ENCODE data around the gene KCNQ1.

The KCNQ1 gene

GRCh38 chr11:2480874-2481220 is 36.0 kb downstream of the KCNQ1 start:
- H3K4me1 ChIP-seq (ENCODE audit: control insufficient read depth, insufficient read depth, low read depth, low read length): no peaks in the 10 kb centered on the region
- H3K14ac ChIP-seq (ENCODE audit: low read length in 2 of 2): no peak overlapping the region
- 47% methylated on average over 2 of the region's 7 CpGs for WGBS

GRCh38 chr11:2481253-2481652 is 36.4 kb downstream of the KCNQ1 start:
- no peak overlapping the region for H3K9ac ChIP-seq (ENCODE audit: low read length)
- H3K4me1 ChIP-seq (ENCODE audit: control insufficient read depth, insufficient read depth, low read depth, low read length): no peaks in the 10 kb centered on the region
- no peak overlapping the region for H3K23ac ChIP-seq (ENCODE audit: low read length in 2 of 2)
- no peak overlapping the region for H2BK12ac ChIP-seq (ENCODE audit: low read length in 2 of 2)
- H3K36me3 ChIP-seq (ENCODE audit: control insufficient read depth in 1 of 2, insufficient read depth in 2 of 2, low read depth in 1 of 2, low read length in 2 of 2): no peaks in the 10 kb centered on the region
- H3K27ac ChIP-seq (ENCODE audit: low read length, poor library complexity, severe bottlenecking): no peak overlapping the region
- no peak overlapping the region for H2BK5ac ChIP-seq (ENCODE audit: low read depth, low read length, poor library complexity, severe bottlenecking)
- no peak overlapping the region for H3K14ac ChIP-seq (ENCODE audit: low read length in 2 of 2)
- no peak overlapping the region for H3K4me2 ChIP-seq (ENCODE audit: low read length, poor library complexity, severe bottlenecking)
- H3K27me3 ChIP-seq (ENCODE audit: control insufficient read depth in 1 of 2, insufficient read depth in 1 of 2, low read length in 2 of 2): peaks cover 33 to 43% of the 10 kb centered on the region in 2 experiments
- H3K79me1 ChIP-seq (replicated peaks; ENCODE audit: low read length, poor library complexity, severe bottlenecking): no peaks in the 10 kb centered on the region
- H3K4me3 ChIP-seq (ENCODE audit: insufficient read depth in 1 of 2, low read depth in 1 of 2, low read length in 2 of 2): no peak overlapping the region
- H4K8ac ChIP-seq (ENCODE audit: low read length): peak overlapping the region; percentile 28
- H3K18ac ChIP-seq (ENCODE audit: low read depth in 1 of 2, low read length in 2 of 2): no peak overlapping the region
- DNase-seq: no peak
- no peak overlapping the region for H2BK120ac ChIP-seq (ENCODE audit: low read depth, low read length)
- H2AFZ ChIP-seq (ENCODE audit: low read depth, low read length): no peak overlapping the region
- H4K91ac ChIP-seq (ENCODE audit: low read length): no peak overlapping the region
- no peak overlapping the region for H3K4ac ChIP-seq (ENCODE audit: low read depth in 1 of 2, low read length in 2 of 2)
- WGBS: 80% methylated on average over 11 of the region's 14 CpGs
- peaks cover 16% of the 10 kb centered on the region for H3K9me3 ChIP-seq (ENCODE audit: control insufficient read depth, low read length)
- H2BK15ac ChIP-seq (ENCODE audit: low read depth, poor library complexity, severe bottlenecking): no peak overlapping the region
- no peak overlapping the region for H2AK5ac ChIP-seq (ENCODE audit: low read length, severe bottlenecking)

More at GRCh38 chr11:2480874-2481220, 36.0 kb downstream of the KCNQ1 start:
- Histone ChIP-seq H2BK120ac (ENCODE audit: low read depth, low read length) (no peak overlapping the region), H4K91ac (ENCODE audit: low read length) (no peak overlapping the region), H3K9me3 (ENCODE audit: control insufficient read depth, low read length) (peaks cover 13% of the 10 kb centered on the region), H3K27ac (ENCODE audit: low read length, poor library complexity, severe bottlenecking) (no peak overlapping the region), H2BK12ac (ENCODE audit: low read length in 2 of 2) (no peak overlapping the region), H2BK5ac (ENCODE audit: low read depth, low read length, poor library complexity, severe bottlenecking) (no peak overlapping the region), H3K23ac (ENCODE audit: low read length in 2 of 2) (no peak overlapping the region), H3K4me3 (ENCODE audit: insufficient read depth in 1 of 2, low read depth in 1 of 2, low read length in 2 of 2) (no peak overlapping the region), H3K4me2 (ENCODE audit: low read length, poor library complexity, severe bottlenecking) (no peak overlapping the region), H3K9ac (ENCODE audit: low read length) (no peak overlapping the region), H3K79me1 (replicated peaks; ENCODE audit: low read length, poor library complexity, severe bottlenecking) (no peaks in the 10 kb centered on the region), H2AFZ (ENCODE audit: low read depth, low read length) (no peak overlapping the region), H3K4ac (ENCODE audit: low read depth in 1 of 2, low read length in 2 of 2) (no peak overlapping the region), H4K8ac (ENCODE audit: low read length) (no peak overlapping the region), H2BK15ac (ENCODE audit: low read depth, poor library complexity, severe bottlenecking) (no peak overlapping the region), H3K18ac (ENCODE audit: low read depth in 1 of 2, low read length in 2 of 2) (no peak overlapping the region), H3K36me3 (ENCODE audit: control insufficient read depth in 1 of 2, insufficient read depth in 2 of 2, low read depth in 1 of 2, low read length in 2 of 2) (no peaks in the 10 kb centered on the region), H2AK5ac (ENCODE audit: low read length, severe bottlenecking) (no peak overlapping the region), H3K27me3 (ENCODE audit: control insufficient read depth in 1 of 2, insufficient read depth in 1 of 2, low read length in 2 of 2) (peaks cover 33 to 43% of the 10 kb centered on the region in 2 experiments)
- no peak for DNase-seq

GRCh38 chr11:2482204-2482603 is 37.4 kb downstream of the KCNQ1 start:
- Histone ChIP-seq H3K27ac (ENCODE audit: low read length, poor library complexity, severe bottlenecking) (no peak overlapping the region), H2AFZ (ENCODE audit: low read depth, low read length) (no peak overlapping the region), H3K14ac (ENCODE audit: low read length in 2 of 2) (no peak overlapping the region), H2BK120ac (ENCODE audit: low read depth, low read length) (no peak overlapping the region), H3K4ac (ENCODE audit: low read depth in 1 of 2, low read length in 2 of 2) (no peak overlapping the region), H2AK5ac (ENCODE audit: low read length, severe bottlenecking) (no peak overlapping the region), H2BK5ac (ENCODE audit: low read depth, low read length, poor library complexity, severe bottlenecking) (no peak overlapping the region), H2BK15ac (ENCODE audit: low read depth, poor library complexity, severe bottlenecking) (no peak overlapping the region), H3K9me3 (ENCODE audit: control insufficient read depth, low read length) (peaks cover 24% of the 10 kb centered on the region), H4K91ac (ENCODE audit: low read length) (no peak overlapping the region), H3K36me3 (ENCODE audit: control insufficient read depth in 1 of 2, insufficient read depth in 2 of 2, low read depth in 1 of 2, low read length in 2 of 2) (no peaks in the 10 kb centered on the region), H3K4me2 (ENCODE audit: low read length, poor library complexity, severe bottlenecking) (no peak overlapping the region), H3K4me3 (ENCODE audit: insufficient read depth in 1 of 2, low read depth in 1 of 2, low read length in 2 of 2) (no peak overlapping the region), H4K8ac (ENCODE audit: low read length) (no peak overlapping the region), H3K18ac (ENCODE audit: low read depth in 1 of 2, low read length in 2 of 2) (no peak overlapping the region), H2BK12ac (ENCODE audit: low read length in 2 of 2) (no peak overlapping the region), H3K27me3 (ENCODE audit: control insufficient read depth in 1 of 2, insufficient read depth in 1 of 2, low read length in 2 of 2) (peaks cover 32 to 36% of the 10 kb centered on the region in 2 experiments), H3K4me1 (ENCODE audit: control insufficient read depth, insufficient read depth, low read depth, low read length) (no peaks in the 10 kb centered on the region), H3K23ac (ENCODE audit: low read length in 2 of 2) (no peak overlapping the region), H3K9ac (ENCODE audit: low read length) (no peak overlapping the region), H3K79me1 (replicated peaks; ENCODE audit: low read length, poor library complexity, severe bottlenecking) (no peaks in the 10 kb centered on the region)
- 74% methylated on average over 3 of the region's 3 CpGs for WGBS
- DNase-seq: no peak

GRCh38 chr11:2482745-2483144 is 37.9 kb downstream of the KCNQ1 start:
- Histone ChIP-seq H3K9ac (ENCODE audit: low read length) (no peak overlapping the region), H3K4ac (ENCODE audit: low read depth in 1 of 2, low read length in 2 of 2) (no peak overlapping the region), H3K36me3 (ENCODE audit: control insufficient read depth in 1 of 2, insufficient read depth in 2 of 2, low read depth in 1 of 2, low read length in 2 of 2) (no peaks in the 10 kb centered on the region), H3K14ac (ENCODE audit: low read length in 2 of 2) (no peak overlapping the region), H2AFZ (ENCODE audit: low read depth, low read length) (no peak overlapping the region), H4K91ac (ENCODE audit: low read length) (no peak overlapping the region), H3K18ac (ENCODE audit: low read depth in 1 of 2, low read length in 2 of 2) (no peak overlapping the region), H2BK5ac (ENCODE audit: low read depth, low read length, poor library complexity, severe bottlenecking) (no peak overlapping the region), H3K4me2 (ENCODE audit: low read length, poor library complexity, severe bottlenecking) (no peak overlapping the region), H2BK120ac (ENCODE audit: low read depth, low read length) (no peak overlapping the region), H3K27ac (ENCODE audit: low read length, poor library complexity, severe bottlenecking) (no peak overlapping the region), H3K4me3 (ENCODE audit: insufficient read depth in 1 of 2, low read depth in 1 of 2, low read length in 2 of 2) (no peak overlapping the region), H4K8ac (ENCODE audit: low read length) (no peak overlapping the region), H2AK5ac (ENCODE audit: low read length, severe bottlenecking) (no peak overlapping the region), H2BK15ac (ENCODE audit: low read depth, poor library complexity, severe bottlenecking) (no peak overlapping the region), H3K27me3 (ENCODE audit: control insufficient read depth in 1 of 2, insufficient read depth in 1 of 2, low read length in 2 of 2) (peaks cover 28 to 32% of the 10 kb centered on the region in 2 experiments), H3K9me3 (ENCODE audit: control insufficient read depth, low read length) (peaks cover 28% of the 10 kb centered on the region), H2BK12ac (ENCODE audit: low read length in 2 of 2) (no peak overlapping the region), H3K79me1 (replicated peaks; ENCODE audit: low read length, poor library complexity, severe bottlenecking) (no peaks in the 10 kb centered on the region), H3K23ac (ENCODE audit: low read length in 2 of 2) (no peak overlapping the region), H3K4me1 (ENCODE audit: control insufficient read depth, insufficient read depth, low read depth, low read length) (no peaks in the 10 kb centered on the region)
- DNase-seq: no peak
- 72% methylated on average over 5 of the region's 5 CpGs for WGBS

All from mesenchymal stem cell (in vitro differentiated cells and primary cell).